Fibroblast of skin of right biceps (primary cell): ENCODE data around the gene ISLR.

Experiments
- DNase-seq: peaks from one replicate; pipeline ENCODE4 v3.0.0-alpha.2; 2013

Gene ISLR

DNA sequence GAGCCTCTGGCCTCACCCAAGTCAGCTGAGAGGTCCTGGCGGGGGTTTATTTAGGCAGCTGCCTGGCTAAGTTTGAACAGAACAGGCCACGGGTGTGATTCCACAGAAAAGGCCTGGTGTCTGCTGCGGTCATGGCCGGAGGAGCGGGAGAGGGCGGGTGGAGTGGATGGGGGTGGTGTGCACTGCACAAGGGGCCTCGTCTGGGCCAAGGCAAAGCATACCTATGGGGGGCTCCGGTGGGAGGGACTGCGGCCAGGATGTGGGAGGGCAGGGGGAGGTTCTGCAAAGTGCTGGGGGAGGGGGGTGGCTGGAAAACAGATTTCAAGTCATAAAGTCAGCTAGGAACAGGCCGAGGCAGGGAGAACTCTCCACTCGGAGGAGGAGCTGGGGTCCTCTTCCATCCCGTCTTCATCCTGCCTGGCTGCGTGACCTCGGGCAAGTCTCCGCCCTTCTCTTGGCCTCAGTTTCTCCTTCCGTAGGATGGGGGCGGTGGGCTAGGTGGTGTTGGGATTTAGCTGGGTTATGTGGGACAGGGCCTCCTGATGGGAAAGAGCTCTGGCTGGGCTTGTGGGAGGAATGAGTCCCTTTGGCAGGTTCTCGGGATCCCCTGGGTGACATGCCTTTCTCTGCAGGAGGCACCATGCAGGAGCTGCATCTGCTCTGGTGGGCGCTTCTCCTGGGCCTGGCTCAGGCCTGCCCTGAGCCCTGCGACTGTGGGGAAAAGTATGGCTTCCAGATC lies 878 bp downstream of the ISLR start:
- DNase-seq = peak; percentile 75

DNA sequence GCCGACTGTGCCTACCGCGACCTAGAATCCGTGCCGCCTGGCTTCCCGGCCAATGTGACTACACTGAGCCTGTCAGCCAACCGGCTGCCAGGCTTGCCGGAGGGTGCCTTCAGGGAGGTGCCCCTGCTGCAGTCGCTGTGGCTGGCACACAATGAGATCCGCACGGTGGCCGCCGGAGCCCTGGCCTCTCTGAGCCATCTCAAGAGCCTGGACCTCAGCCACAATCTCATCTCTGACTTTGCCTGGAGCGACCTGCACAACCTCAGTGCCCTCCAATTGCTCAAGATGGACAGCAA lies 1.4 kb downstream of the ISLR start:
- DNase-seq = no peak

DNA sequence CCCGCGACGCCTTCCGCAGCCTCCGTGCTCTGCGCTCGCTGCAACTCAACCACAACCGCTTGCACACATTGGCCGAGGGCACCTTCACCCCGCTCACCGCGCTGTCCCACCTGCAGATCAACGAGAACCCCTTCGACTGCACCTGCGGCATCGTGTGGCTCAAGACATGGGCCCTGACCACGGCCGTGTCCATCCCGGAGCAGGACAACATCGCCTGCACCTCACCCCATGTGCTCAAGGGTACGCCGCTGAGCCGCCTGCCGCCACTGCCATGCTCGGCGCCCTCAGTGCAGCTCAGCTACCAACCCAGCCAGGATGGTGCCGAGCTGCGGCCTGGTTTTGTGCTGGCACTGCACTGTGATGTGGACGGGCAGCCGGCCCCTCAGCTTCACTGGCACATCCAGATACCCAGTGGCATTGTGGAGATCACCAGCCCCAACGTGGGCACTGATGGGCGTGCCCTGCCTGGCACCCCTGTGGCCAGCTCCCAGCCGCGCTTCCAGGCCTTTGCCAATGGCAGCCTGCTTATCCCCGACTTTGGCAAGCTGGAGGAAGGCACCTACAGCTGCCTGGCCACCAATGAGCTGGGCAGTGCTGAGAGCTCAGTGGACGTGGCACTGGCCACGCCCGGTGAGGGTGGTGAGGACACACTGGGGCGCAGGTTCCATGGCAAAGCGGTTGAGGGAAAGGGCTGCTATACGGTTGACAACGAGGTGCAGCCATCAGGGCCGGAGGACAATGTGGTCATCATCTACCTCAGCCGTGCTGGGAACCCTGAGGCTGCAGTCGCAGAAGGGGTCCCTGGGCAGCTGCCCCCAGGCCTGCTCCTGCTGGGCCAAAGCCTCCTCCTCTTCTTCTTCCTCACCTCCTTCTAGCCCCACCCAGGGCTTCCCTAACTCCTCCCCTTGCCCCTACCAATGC lies 2.0 kb downstream of the ISLR start:
- DNase-seq = no peak

DNA sequence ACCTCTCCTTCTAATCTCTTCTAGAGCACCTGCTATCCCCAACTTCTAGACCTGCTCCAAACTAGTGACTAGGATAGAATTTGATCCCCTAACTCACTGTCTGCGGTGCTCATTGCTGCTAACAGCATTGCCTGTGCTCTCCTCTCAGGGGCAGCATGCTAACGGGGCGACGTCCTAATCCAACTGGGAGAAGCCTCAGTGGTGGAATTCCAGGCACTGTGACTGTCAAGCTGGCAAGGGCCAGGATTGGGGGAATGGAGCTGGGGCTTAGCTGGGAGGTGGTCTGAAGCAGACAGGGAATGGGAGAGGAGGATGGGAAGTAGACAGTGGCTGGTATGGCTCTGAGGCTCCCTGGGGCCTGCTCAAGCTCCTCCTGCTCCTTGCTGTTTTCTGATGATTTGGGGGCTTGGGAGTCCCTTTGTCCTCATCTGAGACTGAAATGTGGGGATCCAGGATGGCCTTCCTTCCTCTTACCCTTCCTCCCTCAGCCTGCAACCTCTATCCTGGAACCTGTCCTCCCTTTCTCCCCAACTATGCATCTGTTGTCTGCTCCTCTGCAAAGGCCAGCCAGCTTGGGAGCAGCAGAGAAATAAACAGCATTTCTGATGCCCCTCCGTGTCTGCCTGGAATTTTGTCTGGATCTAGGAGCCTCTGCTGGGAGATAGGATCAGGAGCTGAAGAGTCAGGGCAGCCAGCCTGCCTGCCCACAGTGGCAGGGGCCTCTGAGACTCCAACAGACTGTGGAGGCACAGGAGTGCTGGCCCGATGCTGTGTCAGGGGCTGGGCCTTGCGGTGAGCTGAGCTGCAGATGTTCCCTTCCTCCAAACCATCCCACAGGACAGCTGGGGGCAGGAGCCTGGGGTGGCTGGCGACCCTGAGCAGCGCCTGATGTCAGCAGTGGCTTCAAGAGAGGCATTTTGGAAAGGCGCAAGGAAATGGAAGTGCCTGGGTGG lies 3.0 kb downstream of the ISLR start:
- DNase-seq = peak; percentile 44

GRCh38 chr15:74178326-74179100 lies 5.0 kb downstream of the ISLR start:
- DNase-seq = no peak

DNA sequence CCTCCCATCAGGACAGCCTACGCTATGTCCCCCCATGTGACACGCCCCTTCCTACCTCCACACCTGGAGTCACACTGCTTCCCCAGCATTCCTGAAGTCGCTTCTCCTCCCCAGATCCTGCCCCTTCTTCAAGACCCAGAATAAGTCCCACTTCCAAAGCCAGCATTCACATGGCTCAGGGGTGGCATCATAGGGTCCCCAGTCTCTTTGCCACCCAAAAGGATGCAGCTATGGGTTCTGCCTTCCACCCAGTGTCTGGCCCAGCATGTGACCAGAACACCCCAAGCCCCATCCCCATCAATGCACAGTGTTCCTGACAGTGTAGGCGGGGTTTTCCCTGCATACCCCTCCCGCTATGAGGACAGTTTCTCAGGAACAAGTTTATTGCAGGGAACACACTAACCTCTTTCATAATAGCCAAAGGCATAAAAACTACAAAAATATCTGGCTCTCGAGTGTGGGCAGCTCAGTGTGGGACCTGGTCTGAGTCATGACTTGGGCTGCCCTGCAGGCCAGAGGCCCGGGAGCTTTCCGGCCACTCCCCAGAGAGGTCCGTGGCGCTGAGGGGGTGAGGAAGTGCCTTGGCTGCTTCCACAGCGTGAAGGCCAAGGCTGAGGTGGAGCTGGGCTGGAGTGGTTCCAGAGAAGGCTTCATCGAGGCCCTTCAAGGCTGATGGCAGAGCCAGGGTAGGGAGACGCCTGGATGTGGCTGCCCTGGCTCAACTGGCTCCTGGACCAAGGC lies 5.8 kb downstream of the ISLR start:
- peak; percentile 83 for DNase-seq

DNA sequence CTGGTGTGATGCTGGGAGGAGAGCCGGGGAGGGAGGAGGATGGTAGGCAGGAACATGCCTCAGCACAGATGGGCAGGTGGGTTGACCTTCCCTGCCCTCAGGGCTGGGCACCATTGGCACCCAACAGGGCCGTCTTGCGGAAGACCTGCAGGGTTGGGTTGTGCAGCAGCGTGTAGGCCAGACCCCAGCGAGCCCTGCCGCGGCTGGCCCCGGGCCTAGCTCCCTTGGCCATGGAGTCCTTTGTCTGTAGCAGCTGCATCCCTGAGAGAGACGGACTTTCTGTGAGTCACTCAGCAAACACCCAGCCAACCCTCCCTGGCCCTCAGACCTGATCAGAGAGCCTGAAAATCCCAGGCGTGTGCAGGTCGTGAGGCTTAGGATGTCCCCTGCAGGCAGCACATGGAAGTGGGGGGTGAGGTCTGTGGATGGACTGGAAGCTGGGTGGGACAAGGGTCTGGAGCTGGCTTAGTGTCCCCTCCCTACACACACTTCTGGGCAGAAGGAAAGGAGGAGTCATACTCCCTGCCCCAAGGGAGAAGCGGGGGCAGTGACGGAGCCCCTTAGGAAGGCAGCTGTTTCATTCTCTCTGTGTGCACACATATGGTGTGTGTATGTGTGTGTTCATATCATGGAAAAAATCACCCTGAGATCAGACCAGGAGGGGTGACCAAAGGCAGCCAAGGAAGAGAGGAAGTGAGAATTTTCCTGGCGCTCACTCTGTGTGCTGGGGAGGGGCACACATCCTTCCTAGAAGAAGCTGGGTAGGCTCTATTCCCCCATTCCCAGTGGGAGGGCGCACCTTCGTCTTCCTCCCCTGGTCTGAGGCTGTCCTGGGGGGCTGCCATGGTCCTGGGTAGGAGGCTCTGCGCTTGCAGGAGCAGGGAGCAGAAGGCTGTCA lies 6.7 kb downstream of the ISLR start:
- peak; percentile 86 for DNase-seq

DNA sequence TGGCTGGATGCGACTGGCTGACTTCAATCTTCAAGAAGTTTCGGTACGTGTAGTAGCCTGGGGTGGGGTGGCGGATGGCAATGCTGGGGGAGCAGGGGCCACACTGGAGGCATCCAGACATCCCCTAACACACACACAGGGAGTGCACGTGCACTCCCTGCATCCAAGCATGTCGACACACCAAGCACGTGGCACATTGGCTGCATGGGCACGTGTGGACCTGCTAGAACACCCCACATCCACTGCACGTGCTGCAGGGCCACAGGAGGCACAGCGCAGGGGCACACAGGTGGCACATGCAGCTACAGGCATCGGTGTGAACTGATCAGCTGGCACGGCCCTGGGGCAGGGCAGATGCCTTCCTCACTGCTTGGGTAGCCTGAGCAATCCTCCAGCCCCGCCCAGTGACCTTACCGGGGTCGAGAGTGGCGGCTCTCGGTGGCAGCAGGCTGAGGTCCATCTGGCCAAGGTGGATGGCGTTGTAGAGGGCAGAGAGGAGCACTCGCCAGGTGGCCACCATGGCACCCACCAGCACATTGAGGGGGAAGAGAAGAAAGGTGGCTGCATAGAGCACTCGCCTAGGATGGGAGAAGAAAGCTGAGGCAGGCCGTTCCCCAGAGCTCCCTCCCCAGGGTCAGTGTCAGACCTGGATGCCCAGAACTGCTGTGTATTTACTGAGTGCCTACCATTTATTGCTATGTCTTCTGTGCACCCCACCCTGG lies 7.5 kb downstream of the ISLR start:
- no peak for DNase-seq

DNA sequence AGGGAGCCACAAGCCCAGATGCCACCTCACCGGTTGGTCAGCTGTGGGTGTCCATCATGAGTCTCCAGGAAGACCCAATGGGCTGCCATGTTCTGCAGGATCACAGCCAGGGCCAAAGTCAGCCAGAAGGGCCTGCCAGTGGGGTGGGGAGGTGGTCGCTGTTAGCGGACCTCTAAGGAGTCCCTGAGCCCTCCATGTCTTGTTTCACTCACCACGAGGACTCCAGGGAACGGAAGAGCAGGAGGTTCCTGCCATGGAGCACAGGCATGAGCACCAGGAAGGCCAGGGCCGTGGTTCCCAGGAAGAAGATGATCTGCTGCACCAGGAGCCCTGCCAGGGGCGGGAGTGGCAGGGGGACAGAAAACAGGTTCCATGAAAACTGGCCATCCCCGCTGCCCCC lies 8.6 kb downstream of the ISLR start:
- DNase-seq = no peak

GRCh38 chr15:74184582-74185091 lies 11.1 kb downstream of the ISLR start:
- DNase-seq = no peak

DNA sequence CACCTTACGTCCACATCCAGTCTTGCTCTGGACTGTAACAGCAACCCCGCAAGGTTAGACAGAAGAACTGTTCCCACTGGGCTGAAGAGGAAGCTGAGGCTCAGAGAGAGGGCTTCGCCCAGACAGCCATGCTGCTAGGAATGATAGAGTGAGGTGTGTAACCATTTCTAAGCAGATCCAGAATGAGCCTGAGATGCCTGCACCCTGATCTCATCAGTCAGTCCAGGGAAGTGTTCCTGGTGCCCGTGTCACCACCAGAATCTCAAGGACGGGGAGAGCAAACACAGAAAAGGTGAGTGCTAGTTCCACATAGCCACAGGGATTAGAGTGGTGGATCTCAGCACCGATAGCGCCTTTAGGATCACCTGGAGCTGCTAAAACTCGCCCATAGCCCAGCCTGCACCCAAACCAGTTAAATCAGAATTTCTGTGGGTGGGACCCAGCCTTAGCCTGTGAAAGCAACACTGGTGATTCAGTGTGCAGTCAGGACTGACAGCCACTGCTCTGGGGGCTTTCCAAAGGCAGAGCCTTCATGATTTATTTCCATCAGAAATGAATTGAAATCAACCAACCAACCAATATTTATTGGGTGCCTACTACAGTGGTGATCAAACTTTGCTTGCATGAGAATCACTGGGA lies 12.3 kb downstream of the ISLR start:
- DNase-seq = no peak

DNA sequence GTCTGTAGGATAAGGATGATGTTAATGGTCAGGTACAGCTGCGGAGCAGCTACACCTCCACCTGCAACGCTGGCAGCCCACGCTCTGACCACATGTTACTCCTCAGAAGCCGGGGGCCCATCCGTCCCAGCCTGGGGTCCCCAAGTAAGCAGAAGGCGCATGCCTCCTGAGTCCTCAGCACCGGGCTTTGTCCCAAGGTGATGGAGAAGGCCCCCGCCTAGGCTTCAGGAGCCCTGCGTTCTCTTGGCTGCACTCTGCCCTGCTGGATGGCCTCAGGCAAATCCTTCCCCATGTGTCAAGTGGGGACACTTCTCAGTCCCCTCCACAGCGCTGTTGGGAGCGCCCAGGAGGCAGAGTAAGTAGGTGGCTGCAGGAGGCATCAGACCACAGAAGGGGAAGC lies 14.7 kb downstream of the ISLR start:
- no peak for DNase-seq

- no peak for DNase-seq
These were observed 18.3 kb downstream of the ISLR start for GRCh38 chr15:74191798-74192197.

DNA sequence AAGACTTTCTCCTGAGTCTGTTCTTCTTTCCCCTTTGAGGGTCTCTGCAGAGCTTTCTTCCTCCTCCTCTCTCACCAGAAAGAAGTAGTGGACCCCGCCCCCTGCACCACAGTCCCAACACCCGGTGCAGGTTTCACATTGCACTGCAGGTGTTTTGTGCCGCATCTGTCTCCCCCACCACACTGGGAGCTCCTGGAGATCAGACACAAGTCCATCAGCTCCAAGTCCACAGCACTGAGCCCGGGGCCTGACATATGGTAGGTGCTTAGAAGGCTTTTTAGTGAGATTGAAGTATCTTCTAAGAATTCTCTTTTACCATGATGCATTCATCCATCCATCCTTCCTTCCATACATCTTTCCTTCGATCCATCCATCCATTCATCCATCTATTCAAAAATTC lies 19.2 kb downstream of the ISLR start:
- no peak for DNase-seq

GRCh38 chr15:74193299-74193718 lies 19.8 kb downstream of the ISLR start:
- peak; percentile 97 for DNase-seq

DNA sequence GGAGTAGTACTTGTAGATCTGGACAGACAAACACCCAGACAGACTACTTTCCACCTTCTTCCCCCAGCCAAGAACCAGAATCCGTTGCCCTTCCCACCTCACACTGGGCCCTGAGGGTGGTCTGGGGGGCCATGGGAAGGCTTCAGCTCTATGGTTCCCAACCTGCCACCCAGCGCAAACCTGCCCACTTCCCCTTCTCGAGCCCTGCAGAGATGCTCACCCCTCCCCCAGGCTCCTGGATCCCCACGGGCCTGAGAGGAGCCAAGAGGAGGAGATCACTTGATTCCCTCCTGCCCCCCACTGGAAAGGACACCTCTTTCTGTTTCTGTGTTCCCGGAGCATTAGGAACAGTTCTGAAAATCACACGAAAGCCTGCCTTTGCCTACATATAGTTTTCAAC lies 20.4 kb downstream of the ISLR start:
- DNase-seq = no peak

DNA sequence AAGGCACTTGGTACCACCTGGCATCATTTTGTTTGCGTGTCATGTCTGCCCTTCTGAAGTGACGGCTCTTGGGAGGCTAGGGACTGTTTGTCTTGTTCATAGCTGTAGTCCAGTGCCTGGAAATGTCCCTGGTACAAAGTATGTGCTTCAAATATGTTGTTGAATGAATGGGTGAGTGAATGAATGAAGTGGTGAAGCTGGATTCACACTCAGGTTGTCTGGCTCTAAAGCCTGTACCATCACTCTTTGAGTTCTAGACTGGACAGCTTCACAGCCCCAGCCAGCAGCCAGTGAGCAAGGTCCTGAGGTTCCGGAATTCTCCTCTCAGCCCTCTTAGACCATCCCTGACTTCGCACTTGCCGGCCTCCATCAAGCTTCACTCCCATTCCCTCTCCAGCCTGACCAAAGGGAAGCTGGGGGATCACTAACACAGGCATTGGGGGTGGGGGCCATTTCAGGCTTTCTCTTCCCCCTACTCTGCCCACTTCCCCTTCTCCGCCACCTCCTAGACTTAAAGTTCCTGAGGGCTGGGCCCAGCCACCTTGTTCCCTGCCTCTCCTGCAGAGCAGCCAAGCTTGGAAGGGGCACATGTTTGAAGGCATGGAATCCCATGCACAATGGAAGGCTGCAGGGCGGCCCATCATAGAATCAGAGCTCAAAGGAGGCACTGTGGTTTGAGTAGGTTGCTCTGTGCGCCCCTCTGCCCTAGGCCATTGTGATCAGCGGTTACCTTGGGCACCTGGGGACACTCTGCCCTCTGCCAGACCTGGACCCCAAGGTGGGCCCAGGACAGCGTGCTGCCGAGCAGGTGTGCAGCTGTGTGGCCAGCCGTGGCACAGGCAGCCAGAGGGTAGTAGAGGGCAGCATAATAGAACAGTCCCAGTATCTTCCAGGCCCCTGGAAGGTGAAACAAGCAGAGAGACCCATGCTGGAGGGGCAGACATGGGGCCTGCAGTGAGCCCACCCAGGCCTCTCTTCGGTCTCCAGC lies 21.4 kb downstream of the ISLR start:
- no peak for DNase-seq

DNA sequence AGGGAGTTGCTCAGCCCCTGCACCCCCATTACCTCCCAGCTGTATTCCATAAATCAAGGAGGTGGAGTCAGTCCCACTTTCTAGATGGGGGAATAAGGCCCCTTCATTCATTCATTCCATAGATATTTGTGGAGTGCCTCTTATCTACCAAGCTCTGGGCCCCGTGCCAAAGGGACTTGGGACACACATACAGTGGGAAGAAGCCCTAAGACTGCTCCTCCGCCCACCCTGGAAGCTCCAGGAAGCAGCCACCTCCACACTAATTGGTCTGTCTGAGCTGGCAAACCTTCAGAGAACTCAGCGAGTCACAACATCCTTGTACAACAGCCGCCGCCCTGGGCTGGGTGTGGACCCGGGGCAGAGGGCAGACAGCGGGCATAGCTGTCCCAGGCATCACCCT lies 22.7 kb downstream of the ISLR start:
- peak; percentile 100 for DNase-seq
